ENCODE results near the gene RILPL2.
A peak's percentile ranks its signal among the peaks of the same experiment; 100 is the strongest.
"Not testable (repeated sequence)": the region's sequence is repeated elsewhere in the genome, so short reads cannot be mapped to it uniquely, and the experiment has no call there.

RILPL2 gene

GRCh38 chr12:123436017-123436964, at the start of gene RILPL2:
Gene RILPL2, minus strand, starts transcription at chr12:123436684. Its CDS starts 264 bp downstream, at chr12:123436420.
- peaks cover 14% of the 10 kb centered on the region for H3K4me1 ChIP-seq (ENCODE audit: control insufficient read depth, insufficient read depth, low read length)
- H3K27ac ChIP-seq (ENCODE audit: low read length), result peak within 1 kb of the TSS; percentile 46
- no peaks in the 10 kb centered on the region for H3K9me3 ChIP-seq (ENCODE audit: control insufficient read depth in 2 of 2, low read length in 2 of 2)
- peaks cover 0 to 2% of the 10 kb centered on the region in 2 donors for H3K36me3 ChIP-seq (ENCODE audit: control insufficient read depth in 2 of 2, insufficient read depth in 2 of 2, low read length in 2 of 2)
- peak within 1 kb of the TSS; percentile 66 to 94 for H3K4me3 ChIP-seq (ENCODE audit: low read length in 2 of 2)
- no peaks in the 10 kb centered on the region for H3K27me3 ChIP-seq (ENCODE audit: control insufficient read depth in 1 of 2, insufficient read depth in 2 of 2, low read length in 2 of 2)
- H3K9ac ChIP-seq (ENCODE audit: low read length in 2 of 2), result peak within 1 kb of the TSS; percentile 74 to 79

GRCh38 chr12:123485756-123486155, 49.3 kb upstream of the RILPL2 start:
- Histone ChIP-seq H3K4me3 (ENCODE audit: low read length in 2 of 2) (no peak overlapping the region), H3K27ac (ENCODE audit: low read length) (no peak overlapping the region), H3K9me3 (ENCODE audit: control insufficient read depth in 2 of 2, low read length in 2 of 2) (no peaks in the 10 kb centered on the region), H3K4me1 (ENCODE audit: control insufficient read depth, insufficient read depth, low read length) (no peaks in the 10 kb centered on the region), H3K36me3 (ENCODE audit: control insufficient read depth in 2 of 2, insufficient read depth in 2 of 2, low read length in 2 of 2) (peaks cover 13 to 22% of the 10 kb centered on the region in 2 donors), H3K27me3 (ENCODE audit: control insufficient read depth in 1 of 2, insufficient read depth in 2 of 2, low read length in 2 of 2) (no peaks in the 10 kb centered on the region), H3K9ac (ENCODE audit: low read length in 2 of 2) (no peak overlapping the region)

GRCh38 chr12:123483602-123484248, 47.2 kb upstream of the RILPL2 start:
- Histone ChIP-seq H3K4me1 (ENCODE audit: control insufficient read depth, insufficient read depth, low read length) (no peaks in the 10 kb centered on the region), H3K4me3 (ENCODE audit: low read length in 2 of 2) (no peak overlapping the region), H3K36me3 (ENCODE audit: control insufficient read depth in 2 of 2, insufficient read depth in 2 of 2, low read length in 2 of 2) (peaks cover 17 to 30% of the 10 kb centered on the region in 2 donors), H3K9me3 (ENCODE audit: control insufficient read depth in 2 of 2, low read length in 2 of 2) (no peaks in the 10 kb centered on the region), H3K9ac (ENCODE audit: low read length in 2 of 2) (no peak overlapping the region), H3K27me3 (ENCODE audit: control insufficient read depth in 1 of 2, insufficient read depth in 2 of 2, low read length in 2 of 2) (no peaks in the 10 kb centered on the region), H3K27ac (ENCODE audit: low read length) (no peak overlapping the region)

- Histone ChIP-seq H3K27me3 (ENCODE audit: control insufficient read depth in 1 of 2, insufficient read depth in 2 of 2, low read length in 2 of 2) (no peaks in the 10 kb centered on the region), H3K9ac (ENCODE audit: low read length in 2 of 2) (no peak overlapping the region), H3K9me3 (ENCODE audit: control insufficient read depth in 2 of 2, low read length in 2 of 2) (no peaks in the 10 kb centered on the region), H3K27ac (ENCODE audit: low read length) (no peak overlapping the region), H3K4me3 (ENCODE audit: low read length in 2 of 2) (no peak overlapping the region), H3K36me3 (ENCODE audit: control insufficient read depth in 2 of 2, insufficient read depth in 2 of 2, low read length in 2 of 2) (peaks cover 17 to 32% of the 10 kb centered on the region in 2 donors), H3K4me1 (ENCODE audit: control insufficient read depth, insufficient read depth, low read length) (no peaks in the 10 kb centered on the region)
Measured at GRCh38 chr12:123482876-123483275, 46.4 kb upstream of the RILPL2 start.

- H3K4me3 ChIP-seq (ENCODE audit: low read length in 2 of 2); H3K27ac ChIP-seq (ENCODE audit: low read length); H3K9me3 ChIP-seq (ENCODE audit: control insufficient read depth in 2 of 2, low read length in 2 of 2); H3K4me1 ChIP-seq (ENCODE audit: control insufficient read depth, insufficient read depth, low read length); H3K9ac ChIP-seq (ENCODE audit: low read length in 2 of 2); H3K27me3 ChIP-seq (ENCODE audit: control insufficient read depth in 1 of 2, insufficient read depth in 2 of 2, low read length in 2 of 2): not testable (repeated sequence)
- peaks cover 21 to 34% of the 10 kb centered on the region in 2 donors for H3K36me3 ChIP-seq (ENCODE audit: control insufficient read depth in 2 of 2, insufficient read depth in 2 of 2, low read length in 2 of 2)
Measured at GRCh38 chr12:123481251-123481650, 44.8 kb upstream of the RILPL2 start.

- Histone ChIP-seq H3K9ac (ENCODE audit: low read length in 2 of 2) (no peak overlapping the region), H3K36me3 (ENCODE audit: control insufficient read depth in 2 of 2, insufficient read depth in 2 of 2, low read length in 2 of 2) (peaks cover 19 to 36% of the 10 kb centered on the region in 2 donors), H3K27ac (ENCODE audit: low read length) (no peak overlapping the region), H3K4me1 (ENCODE audit: control insufficient read depth, insufficient read depth, low read length) (no peaks in the 10 kb centered on the region), H3K9me3 (ENCODE audit: control insufficient read depth in 2 of 2, low read length in 2 of 2) (no peaks in the 10 kb centered on the region), H3K27me3 (ENCODE audit: control insufficient read depth in 1 of 2, insufficient read depth in 2 of 2, low read length in 2 of 2) (no peaks in the 10 kb centered on the region), H3K4me3 (ENCODE audit: low read length in 2 of 2) (no peak overlapping the region)
Measured at GRCh38 chr12:123479442-123480180, 43.1 kb upstream of the RILPL2 start.

GRCh38 chr12:123478762-123479161, 42.3 kb upstream of the RILPL2 start:
- Histone ChIP-seq H3K9ac (ENCODE audit: low read length in 2 of 2) (no peak overlapping the region), H3K4me3 (ENCODE audit: low read length in 2 of 2) (no peak overlapping the region), H3K36me3 (ENCODE audit: control insufficient read depth in 2 of 2, insufficient read depth in 2 of 2, low read length in 2 of 2) (peaks cover 12 to 31% of the 10 kb centered on the region in 2 donors), H3K27me3 (ENCODE audit: control insufficient read depth in 1 of 2, insufficient read depth in 2 of 2, low read length in 2 of 2) (no peaks in the 10 kb centered on the region), H3K4me1 (ENCODE audit: control insufficient read depth, insufficient read depth, low read length) (no peaks in the 10 kb centered on the region), H3K9me3 (ENCODE audit: control insufficient read depth in 2 of 2, low read length in 2 of 2) (no peaks in the 10 kb centered on the region), H3K27ac (ENCODE audit: low read length) (peak overlapping the region; percentile 37)

GRCh38 chr12:123478069-123478468, 41.6 kb upstream of the RILPL2 start:
- peaks cover 10 to 25% of the 10 kb centered on the region in 2 donors for H3K36me3 ChIP-seq (ENCODE audit: control insufficient read depth in 2 of 2, insufficient read depth in 2 of 2, low read length in 2 of 2)
- no peaks in the 10 kb centered on the region for H3K27me3 ChIP-seq (ENCODE audit: control insufficient read depth in 1 of 2, insufficient read depth in 2 of 2, low read length in 2 of 2)
- no peak overlapping the region for H3K27ac ChIP-seq (ENCODE audit: low read length)
- no peak overlapping the region for H3K9ac ChIP-seq (ENCODE audit: low read length in 2 of 2)
- no peaks in the 10 kb centered on the region for H3K9me3 ChIP-seq (ENCODE audit: control insufficient read depth in 2 of 2, low read length in 2 of 2)
- no peak overlapping the region for H3K4me3 ChIP-seq (ENCODE audit: low read length in 2 of 2)
- H3K4me1 ChIP-seq (ENCODE audit: control insufficient read depth, insufficient read depth, low read length), result no peaks in the 10 kb centered on the region

- Histone ChIP-seq H3K4me1 (ENCODE audit: control insufficient read depth, insufficient read depth, low read length) (no peaks in the 10 kb centered on the region), H3K27ac (ENCODE audit: low read length) (peak overlapping the region; percentile 37), H3K9ac (ENCODE audit: low read length in 2 of 2) (no peak overlapping the region), H3K4me3 (ENCODE audit: low read length in 2 of 2) (no peak overlapping the region), H3K36me3 (ENCODE audit: control insufficient read depth in 2 of 2, insufficient read depth in 2 of 2, low read length in 2 of 2) (peaks cover 19 to 32% of the 10 kb centered on the region in 2 donors), H3K9me3 (ENCODE audit: control insufficient read depth in 2 of 2, low read length in 2 of 2) (no peaks in the 10 kb centered on the region), H3K27me3 (ENCODE audit: control insufficient read depth in 1 of 2, insufficient read depth in 2 of 2, low read length in 2 of 2) (no peaks in the 10 kb centered on the region)
Measured at GRCh38 chr12:123475246-123475703, 38.8 kb upstream of the RILPL2 start.

GRCh38 chr12:123474485-123475245, 38.2 kb upstream of the RILPL2 start:
- H3K27me3 ChIP-seq (ENCODE audit: control insufficient read depth in 1 of 2, insufficient read depth in 2 of 2, low read length in 2 of 2), result no peaks in the 10 kb centered on the region
- H3K36me3 ChIP-seq (ENCODE audit: control insufficient read depth in 2 of 2, insufficient read depth in 2 of 2, low read length in 2 of 2), result peaks cover 23 to 31% of the 10 kb centered on the region in 2 donors
- peak overlapping the region in 1 of 2 donors; percentile 29 for H3K9ac ChIP-seq (ENCODE audit: low read length in 2 of 2)
- no peaks in the 10 kb centered on the region for H3K9me3 ChIP-seq (ENCODE audit: control insufficient read depth in 2 of 2, low read length in 2 of 2)
- H3K4me3 ChIP-seq (ENCODE audit: low read length in 2 of 2), result no peak overlapping the region
- H3K27ac ChIP-seq (ENCODE audit: low read length), result peak overlapping the region; percentile 37
- no peaks in the 10 kb centered on the region for H3K4me1 ChIP-seq (ENCODE audit: control insufficient read depth, insufficient read depth, low read length)

Data from stomach smooth muscle (tissue), 2 donors.